OCI-LY3 (cell line): ENCODE measurements around the gene ALDH5A1.

ENCODE experiments used
- EZH2phosphoT487 ChIP-seq: fragments of 200-600 bp; shearing (Covaris generic); IDR thresholded peaks from 2 replicates; pipeline ENCODE4 v1.6.1; 2018; ENCODE audit warnings: antibody characterized with exemption, mixed run types, low read depth
- TF ChIP-seq, protein P1 (sequence below): fragments of 200-600, 300-600 bp; sonication (generic); IDR thresholded peaks from 2 replicates; pipeline ENCODE4 v1.5.1; 2014; ENCODE audit warnings: antibody characterized with exemption, low read length, low read depth

DNA sequence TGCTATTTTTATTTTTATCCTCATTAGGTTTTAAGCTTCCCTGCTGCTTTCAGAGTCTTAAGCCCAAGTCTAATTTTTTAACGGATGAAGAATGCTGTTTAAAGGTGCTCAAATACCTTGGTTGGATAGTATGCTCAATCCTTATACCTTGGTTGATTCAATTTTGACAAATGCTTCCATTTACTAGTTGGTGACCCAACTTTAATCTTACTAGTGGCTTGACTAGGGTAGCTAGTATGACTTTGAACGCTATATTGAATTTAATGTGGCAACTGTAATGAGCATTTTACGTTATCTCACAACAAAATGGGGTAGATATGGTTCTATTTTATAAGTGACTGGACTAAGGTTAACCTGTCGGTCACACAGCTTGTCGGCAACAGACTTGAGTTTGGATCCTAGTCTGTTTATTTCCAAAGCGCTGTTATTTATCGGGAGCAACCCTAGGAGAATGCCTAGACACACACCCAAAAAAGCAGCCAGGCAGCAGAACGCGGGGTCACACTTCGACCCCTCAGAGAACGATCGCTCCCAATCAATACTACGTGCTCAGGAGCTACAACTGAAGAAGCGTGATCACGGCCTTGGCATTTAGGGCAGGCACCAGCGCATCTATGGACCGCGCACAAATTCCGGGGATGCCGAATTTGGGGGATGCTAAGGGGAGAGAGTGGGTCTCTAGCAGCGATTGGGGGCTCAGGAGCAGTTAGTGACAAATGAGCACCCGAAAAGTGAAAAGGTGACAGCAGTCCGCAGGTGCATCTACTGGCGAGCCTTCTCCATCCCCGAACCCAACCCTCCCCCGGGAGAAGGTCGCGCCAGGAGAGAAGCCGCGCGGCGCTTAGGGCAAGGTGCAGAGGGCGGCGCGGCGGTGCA is 586 bp upstream of the ALDH5A1 start:
- TF ChIP-seq, protein P1, sequence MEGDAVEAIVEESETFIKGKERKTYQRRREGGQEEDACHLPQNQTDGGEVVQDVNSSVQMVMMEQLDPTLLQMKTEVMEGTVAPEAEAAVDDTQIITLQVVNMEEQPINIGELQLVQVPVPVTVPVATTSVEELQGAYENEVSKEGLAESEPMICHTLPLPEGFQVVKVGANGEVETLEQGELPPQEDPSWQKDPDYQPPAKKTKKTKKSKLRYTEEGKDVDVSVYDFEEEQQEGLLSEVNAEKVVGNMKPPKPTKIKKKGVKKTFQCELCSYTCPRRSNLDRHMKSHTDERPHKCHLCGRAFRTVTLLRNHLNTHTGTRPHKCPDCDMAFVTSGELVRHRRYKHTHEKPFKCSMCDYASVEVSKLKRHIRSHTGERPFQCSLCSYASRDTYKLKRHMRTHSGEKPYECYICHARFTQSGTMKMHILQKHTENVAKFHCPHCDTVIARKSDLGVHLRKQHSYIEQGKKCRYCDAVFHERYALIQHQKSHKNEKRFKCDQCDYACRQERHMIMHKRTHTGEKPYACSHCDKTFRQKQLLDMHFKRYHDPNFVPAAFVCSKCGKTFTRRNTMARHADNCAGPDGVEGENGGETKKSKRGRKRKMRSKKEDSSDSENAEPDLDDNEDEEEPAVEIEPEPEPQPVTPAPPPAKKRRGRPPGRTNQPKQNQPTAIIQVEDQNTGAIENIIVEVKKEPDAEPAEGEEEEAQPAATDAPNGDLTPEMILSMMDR: peak; percentile 13; the same call in 1 of the 2 replicates
- TF ChIP-seq EZH2phosphoT487: no peak
